COLO829 (cell line): Measurements from ENCODE around the gene MACROD1.
A peak's percentile ranks its signal among the peaks of the same experiment; 100 is the strongest.

Source experiments
- DNase-seq: peaks from one replicate; pipeline ENCODE4 v3.0.0; 2012; ENCODE audit warnings: low spot score

Gene MACROD1

GRCh38 chr11:63951779-63952536 is 214.0 kb downstream of the MACROD1 start:
- DNase-seq: peak; percentile 60
